ENCODE results near the gene SKIDA1. TPM values are rescaled to one million over a fixed set of nuclear protein-coding genes. Genes with fewer than 3 reads are reported as not detected.

The SKIDA1 gene
- total RNA-seq, 1 experiment from 2014 or later, result 9.4 TPM

- TF ChIP-seq AFF4 (CRISPR knock-in tag; IDR thresholded peaks at IDR 0.05; ENCODE audit: borderline replicate concordance) (0 out of 2 replicates have a peak, but pooled peaks have one; percentile 14), NR2C2 (CRISPR knock-in tag; IDR thresholded peaks at IDR 0.05) (no peak), CBFB (CRISPR knock-in tag; IDR thresholded peaks at IDR 0.05; ENCODE audit: low read depth) (no peak; the same call in 1 of the 2 replicates), MXD4 (CRISPR knock-in tag; IDR thresholded peaks at IDR 0.05; ENCODE audit: borderline replicate concordance) (no peak), SOX15 (CRISPR knock-in tag; IDR thresholded peaks at IDR 0.05) (no peak), TEAD1 (CRISPR knock-in tag; IDR thresholded peaks at IDR 0.05) (peak; percentile 84; the same call in 1 of the 2 replicates), ELF4 (CRISPR knock-in tag; IDR thresholded peaks at IDR 0.05; ENCODE audit: low read depth) (no peak), ZNF671 (CRISPR knock-in tag; IDR thresholded peaks at IDR 0.05) (no peak), ZBTB21 (CRISPR knock-in tag; IDR thresholded peaks at IDR 0.05; ENCODE audit: borderline replicate concordance) (peak; percentile 82), ETV6 (CRISPR knock-in tag; IDR thresholded peaks at IDR 0.05) (peak; percentile 97), IRF2 (CRISPR knock-in tag; IDR thresholded peaks at IDR 0.05; ENCODE audit: borderline replicate concordance, low read depth) (no peak), ZNF416 (CRISPR knock-in tag; IDR thresholded peaks at IDR 0.05) (no peak), AR (CRISPR knock-in tag; IDR thresholded peaks at IDR 0.05) (no peak), RORB (CRISPR knock-in tag; IDR thresholded peaks at IDR 0.05) (no peak), JAZF1 (CRISPR knock-in tag; IDR thresholded peaks at IDR 0.05) (no peak), ZNF425 (CRISPR knock-in tag; conservative IDR thresholded peaks at IDR 0.05) (no peak), ZNF219 (CRISPR knock-in tag; IDR thresholded peaks at IDR 0.05; ENCODE audit: borderline replicate concordance) (0 out of 2 replicates have a peak, but pooled peaks have one; percentile 63), ERG (CRISPR knock-in tag; IDR thresholded peaks at IDR 0.05) (no peak), E2F4 (CRISPR knock-in tag; IDR thresholded peaks at IDR 0.05; ENCODE audit: borderline replicate concordance, low read depth) (0 out of 2 replicates have a peak, but pooled peaks have one; percentile 66), FOXP1 (CRISPR knock-in tag; IDR thresholded peaks at IDR 0.05; ENCODE audit: borderline replicate concordance) (peak; percentile 76), TP53 (CRISPR knock-in tag; IDR thresholded peaks at IDR 0.05) (peak; percentile 62)
Observed at GRCh38 chr10:21495752-21496342, 29.6 kb downstream of the SKIDA1 start (continued).
